ENCODE data around the gene ZNF646.

ZNF646 gene

DNA sequence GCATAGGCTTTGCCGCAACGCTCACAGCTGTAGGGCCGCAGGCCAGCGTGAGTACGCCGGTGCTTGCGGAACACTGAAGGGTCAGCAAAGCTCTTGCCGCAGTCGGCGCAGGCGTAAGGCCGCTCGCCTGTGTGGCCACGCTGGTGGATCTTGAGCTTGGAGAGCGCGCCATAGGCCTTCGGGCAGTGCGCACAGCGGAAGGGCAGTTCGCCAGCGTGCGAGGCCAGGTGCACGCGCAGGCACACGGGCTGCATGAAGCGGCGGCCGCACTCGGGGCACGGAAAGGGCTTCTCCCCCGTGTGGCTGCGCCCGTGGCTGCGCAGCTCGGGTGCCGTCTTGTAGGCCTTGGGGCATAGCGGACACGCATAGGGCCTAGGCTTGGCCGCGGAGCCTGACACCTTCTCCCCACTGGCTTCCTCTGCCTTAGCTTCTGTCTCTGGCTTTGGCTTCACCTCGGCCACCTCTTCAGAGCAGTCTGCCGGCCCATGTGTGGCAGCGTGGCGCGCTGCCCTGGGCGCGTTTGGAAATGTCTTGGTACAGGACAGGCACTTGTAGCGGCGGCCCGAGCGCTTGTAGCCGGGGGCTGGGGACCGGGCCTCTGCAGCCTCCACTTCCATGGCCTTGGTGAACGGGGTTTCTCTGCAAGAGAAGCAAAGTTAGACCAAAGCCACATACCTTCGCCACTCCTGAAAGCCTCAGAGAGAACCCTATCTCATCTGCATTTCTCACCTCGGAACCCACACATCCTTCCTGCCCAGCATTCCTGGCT lies 10.2 kb upstream of the ZNF646 start:
- no peak for DNase-seq (ENCODE audit: low spot score)

DNA sequence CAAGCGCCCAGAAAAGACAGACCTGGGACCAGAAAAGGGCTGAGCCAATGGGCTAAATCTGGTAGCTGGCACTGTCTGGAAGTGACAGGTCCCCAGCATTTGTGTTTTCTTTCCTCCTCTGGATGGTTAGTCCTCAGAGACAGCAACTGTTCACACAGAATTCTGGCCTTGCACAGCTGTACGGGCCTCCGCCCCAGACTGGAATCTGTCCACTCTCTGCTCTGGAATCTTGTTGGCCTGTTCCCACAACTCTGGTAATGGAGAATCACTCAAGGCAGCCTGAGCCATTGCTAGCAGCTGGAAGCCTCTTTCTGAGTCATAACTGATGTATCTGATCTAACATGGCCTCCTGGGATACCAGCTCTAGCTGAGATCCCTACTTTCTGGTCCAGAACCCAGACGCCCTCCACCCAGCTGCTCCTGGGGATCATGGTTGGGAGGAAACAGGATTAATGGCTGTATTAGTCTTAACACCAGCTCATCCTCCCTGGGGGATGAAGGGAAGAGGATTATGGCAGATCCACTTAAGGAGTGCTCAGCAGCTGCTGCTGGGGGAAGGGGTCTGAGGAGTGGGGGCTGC lies 9.2 kb upstream of the ZNF646 start:
- peak; percentile 37 for DNase-seq (ENCODE audit: low spot score)

DNA sequence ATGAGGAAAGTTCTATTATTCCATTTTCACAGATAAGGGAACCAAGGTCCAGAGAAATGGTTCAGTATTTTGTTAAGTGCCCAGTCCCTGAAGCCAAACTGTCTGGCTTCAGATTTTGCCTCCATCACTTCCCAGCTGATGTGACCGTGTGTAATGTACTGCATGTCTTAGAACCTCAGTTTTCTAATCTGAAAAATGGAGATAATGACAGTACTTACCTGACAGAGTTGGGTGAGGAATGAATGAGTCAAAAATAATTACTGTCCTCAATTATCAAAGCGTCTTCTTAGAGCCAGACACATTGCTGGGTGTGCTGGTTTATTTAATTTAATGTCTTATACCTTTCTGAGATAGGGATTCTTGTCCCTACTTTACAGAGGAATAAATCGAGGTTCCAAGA lies 6.9 kb upstream of the ZNF646 start:
- no peak for DNase-seq (ENCODE audit: low spot score)

DNA sequence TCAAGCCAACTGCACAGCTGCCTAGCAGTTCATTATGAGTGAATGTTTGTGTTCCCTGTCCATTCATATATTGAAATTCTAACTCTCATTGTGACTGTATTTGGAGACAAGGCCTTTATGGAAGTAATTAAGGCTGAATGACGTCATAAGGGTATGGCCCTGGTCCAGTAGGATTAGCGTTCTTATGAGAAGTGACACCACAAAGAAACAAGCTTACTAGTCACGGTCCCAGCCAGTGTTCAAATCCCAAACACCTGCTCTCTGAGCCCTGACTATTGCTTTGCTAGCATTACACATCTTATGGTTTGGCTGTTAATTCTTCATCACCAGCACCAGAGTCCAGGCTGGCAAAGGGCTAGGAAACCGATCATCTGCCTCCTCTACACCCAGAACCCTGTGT lies 2.4 kb upstream of the ZNF646 start:
- DNase-seq (ENCODE audit: low spot score): peak; percentile 89

DNA sequence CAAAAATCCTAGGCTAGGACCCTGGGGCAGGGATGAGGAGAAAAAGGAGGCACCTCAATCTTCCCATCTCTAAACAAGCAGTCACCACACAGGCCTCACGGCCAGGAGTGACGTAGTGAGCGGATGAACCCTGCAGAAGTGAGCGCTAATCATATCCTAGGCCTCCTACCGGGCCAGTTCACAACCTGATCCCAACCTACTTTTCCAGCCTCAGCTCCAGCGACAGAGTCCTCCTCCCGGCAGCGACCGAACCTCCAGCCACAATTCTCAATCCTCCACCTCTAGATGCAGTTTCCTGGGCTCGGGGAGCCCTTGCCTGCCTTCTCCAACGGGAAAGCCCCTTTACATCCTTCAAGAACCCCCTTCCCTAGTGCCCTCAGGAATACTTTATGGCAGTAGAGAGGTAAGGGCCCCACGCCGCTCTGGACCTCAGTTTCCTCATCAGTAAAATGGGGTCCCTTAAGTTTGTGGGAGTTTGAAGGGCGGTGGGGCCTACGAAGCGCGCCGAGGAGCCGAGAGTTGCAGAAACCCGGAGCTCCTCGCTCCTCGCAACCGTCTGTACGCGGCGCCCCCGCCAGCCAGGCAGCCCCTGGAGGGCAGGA lies 1.6 kb upstream of the ZNF646 start:
- DNase-seq (ENCODE audit: low spot score): peak; percentile 76

DNA sequence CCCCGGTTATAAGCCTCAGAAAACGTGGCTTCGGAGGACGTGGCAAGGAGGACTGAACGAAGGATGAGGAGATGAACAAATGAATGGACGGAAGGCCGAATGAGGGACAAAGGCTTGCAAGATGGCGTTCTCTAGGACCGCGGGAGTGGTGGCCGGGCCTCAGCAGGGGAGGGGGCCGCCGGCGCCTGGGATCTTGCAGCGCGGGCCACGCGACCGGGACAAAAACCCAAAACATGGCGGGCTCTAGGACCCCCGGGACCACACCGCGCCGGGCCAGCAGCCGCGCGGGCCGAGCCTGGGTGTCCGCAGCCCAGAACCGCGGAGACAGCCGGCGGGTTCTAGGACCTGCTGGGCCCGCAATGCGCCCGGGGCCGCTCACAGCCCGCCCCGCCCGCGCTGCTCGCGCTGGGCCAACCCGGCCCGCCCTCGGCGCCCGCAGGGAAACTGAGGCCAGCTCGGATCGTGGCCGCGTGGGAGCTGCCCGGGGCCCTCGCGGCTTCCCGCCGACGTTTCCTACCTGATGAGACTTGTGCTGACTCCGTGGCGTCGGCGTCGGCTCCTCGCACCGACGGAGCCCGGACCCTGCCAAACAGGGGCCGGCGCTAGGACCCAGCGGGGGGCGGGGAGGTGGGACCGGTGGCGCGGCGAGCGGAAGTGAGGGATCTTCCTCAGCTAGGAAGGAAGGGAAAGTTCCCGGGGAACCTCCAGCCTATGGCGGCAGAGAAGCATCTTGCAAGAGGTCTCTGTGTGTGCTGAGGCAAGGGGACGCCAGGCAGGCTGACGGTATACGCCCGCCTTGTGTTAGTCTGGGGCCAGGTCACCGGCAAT lies 866 bp upstream of the ZNF646 start:
- peak; percentile 89 for DNase-seq (ENCODE audit: low spot score)

DNA sequence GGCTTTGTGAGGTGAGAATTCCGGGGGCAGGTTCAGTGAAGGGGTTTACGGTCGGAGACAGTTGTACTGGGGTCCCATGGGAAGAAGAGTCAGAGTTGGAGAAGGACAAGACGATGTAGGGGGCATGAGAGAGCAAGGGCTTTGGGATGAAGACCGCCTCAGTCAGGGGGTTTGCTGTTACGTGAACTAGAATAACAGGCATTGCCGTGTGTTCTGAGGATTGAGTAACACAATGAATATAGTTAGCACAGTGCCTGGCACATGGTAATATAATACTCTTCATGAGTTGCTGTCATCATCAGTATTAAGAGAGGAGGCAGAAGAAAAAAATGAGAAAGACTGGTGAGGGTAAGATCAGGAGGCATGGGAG lies 577 bp downstream of the ZNF646 start:
- no peak for DNase-seq (ENCODE audit: low spot score)

DNA sequence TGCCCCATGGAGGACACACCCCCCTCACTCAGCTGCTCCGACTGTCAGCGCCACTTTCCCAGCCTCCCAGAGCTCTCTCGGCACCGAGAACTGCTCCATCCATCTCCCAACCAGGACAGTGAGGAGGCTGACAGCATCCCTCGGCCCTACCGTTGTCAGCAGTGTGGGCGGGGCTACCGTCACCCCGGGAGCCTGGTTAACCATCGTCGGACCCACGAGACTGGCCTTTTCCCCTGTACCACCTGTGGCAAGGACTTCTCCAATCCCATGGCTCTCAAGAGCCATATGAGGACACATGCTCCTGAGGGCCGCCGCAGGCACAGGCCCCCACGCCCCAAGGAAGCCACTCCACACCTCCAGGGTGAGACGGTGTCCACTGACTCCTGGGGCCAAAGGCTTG lies 2.1 kb downstream of the ZNF646 start:
- no peak for DNase-seq (ENCODE audit: low spot score)

DNA sequence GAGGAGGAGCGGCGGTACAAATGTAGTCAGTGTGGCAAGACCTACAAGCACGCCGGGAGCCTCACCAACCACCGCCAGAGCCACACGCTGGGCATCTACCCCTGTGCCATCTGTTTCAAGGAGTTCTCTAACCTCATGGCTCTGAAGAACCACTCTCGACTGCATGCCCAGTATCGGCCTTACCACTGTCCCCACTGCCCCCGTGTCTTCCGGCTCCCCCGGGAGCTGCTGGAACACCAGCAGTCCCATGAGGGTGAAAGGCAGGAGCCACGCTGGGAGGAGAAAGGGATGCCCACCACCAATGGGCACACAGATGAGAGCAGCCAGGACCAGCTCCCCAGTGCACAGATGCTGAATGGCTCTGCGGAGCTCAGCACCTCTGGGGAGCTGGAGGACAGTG lies 2.8 kb downstream of the ZNF646 start:
- no peak for DNase-seq (ENCODE audit: low spot score)

DNA sequence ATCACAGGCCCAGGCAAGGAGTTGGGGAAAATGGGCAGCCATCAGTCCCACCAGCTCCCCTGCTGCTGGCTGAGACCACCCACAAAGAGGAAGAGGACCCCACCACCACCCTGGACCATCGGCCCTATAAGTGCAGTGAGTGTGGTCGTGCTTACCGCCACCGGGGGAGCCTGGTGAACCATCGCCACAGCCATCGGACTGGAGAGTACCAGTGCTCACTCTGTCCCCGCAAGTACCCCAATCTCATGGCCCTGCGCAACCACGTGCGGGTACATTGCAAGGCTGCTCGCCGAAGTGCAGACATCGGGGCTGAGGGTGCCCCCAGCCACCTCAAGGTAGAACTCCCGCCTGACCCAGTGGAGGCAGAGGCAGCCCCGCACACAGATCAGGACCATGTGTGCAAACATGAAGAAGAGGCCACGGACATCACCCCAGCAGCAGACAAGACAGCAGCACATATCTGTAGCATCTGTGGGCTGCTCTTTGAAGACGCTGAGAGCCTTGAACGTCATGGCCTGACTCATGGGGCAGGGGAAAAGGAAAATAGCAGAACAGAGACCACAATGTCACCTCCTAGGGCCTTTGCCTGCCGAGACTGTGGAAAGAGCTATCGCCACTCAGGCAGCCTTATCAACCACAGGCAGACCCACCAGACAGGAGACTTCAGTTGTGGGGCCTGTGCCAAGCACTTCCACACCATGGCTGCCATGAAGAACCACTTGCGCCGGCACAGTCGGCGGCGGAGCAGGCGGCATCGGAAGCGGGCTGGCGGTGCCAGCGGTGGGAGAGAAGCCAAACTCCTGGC lies 3.6 kb downstream of the ZNF646 start:
- DNase-seq (ENCODE audit: low spot score): no peak

DNA sequence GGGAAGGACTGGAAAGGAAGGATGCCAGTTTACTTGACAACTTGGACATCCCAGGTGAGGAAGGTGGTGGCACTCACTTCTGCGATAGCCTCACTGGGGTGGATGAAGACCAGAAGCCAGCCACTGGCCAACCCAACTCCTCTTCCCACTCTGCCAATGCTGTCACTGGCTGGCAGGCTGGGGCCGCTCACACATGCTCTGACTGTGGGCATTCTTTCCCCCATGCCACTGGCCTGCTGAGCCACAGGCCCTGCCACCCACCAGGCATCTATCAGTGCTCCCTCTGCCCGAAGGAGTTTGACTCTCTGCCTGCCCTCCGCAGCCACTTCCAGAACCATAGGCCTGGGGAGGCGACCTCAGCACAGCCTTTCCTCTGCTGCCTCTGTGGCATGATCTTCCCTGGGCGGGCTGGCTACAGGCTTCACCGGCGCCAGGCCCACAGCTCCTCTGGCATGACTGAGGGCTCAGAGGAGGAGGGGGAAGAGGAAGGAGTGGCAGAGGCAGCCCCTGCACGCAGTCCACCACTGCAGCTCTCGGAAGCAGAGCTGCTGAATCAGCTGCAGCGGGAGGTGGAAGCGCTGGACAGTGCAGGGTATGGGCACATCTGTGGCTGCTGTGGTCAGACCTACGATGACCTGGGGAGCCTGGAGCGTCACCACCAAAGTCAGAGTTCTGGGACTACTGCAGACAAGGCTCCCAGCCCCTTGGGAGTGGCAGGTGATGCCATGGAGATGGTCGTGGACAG lies 4.5 kb downstream of the ZNF646 start:
- no peak for DNase-seq (ENCODE audit: low spot score)

DNA sequence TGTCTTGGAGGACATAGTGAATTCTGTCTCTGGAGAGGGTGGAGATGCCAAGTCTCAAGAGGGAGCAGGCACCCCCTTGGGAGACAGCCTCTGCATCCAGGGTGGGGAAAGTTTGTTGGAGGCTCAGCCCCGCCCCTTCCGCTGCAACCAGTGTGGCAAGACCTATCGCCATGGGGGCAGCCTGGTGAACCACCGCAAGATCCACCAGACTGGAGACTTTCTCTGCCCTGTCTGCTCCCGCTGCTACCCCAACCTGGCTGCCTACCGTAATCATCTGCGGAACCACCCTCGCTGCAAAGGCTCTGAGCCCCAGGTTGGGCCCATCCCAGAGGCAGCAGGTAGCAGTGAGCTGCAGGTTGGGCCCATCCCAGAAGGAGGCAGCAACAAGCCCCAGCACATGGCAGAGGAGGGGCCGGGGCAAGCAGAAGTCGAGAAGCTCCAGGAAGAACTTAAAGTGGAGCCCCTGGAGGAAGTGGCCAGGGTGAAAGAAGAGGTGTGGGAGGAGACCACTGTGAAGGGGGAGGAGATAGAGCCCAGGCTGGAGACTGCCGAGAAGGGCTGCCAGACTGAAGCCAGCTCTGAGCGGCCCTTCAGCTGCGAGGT lies 5.2 kb downstream of the ZNF646 start:
- no peak for DNase-seq (ENCODE audit: low spot score)

DNA sequence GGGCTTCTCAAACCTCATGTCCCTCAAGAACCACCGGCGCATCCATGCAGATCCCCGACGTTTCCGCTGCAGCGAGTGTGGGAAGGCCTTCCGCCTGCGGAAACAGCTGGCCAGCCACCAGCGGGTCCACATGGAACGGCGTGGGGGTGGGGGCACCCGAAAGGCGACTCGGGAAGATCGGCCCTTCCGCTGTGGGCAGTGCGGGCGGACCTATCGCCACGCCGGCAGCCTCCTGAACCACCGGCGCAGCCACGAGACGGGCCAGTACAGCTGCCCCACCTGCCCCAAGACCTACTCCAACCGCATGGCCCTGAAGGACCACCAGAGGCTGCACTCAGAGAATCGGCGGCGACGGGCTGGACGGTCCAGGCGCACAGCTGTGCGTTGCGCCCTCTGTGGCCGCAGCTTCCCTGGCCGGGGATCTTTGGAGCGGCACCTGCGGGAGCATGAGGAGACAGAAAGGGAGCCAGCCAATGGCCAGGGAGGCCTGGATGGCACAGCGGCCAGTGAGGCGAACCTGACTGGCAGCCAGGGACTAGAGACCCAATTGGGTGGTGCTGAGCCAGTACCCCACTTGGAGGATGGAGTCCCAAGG lies 5.9 kb downstream of the ZNF646 start:
- DNase-seq (ENCODE audit: low spot score): no peak

DNA sequence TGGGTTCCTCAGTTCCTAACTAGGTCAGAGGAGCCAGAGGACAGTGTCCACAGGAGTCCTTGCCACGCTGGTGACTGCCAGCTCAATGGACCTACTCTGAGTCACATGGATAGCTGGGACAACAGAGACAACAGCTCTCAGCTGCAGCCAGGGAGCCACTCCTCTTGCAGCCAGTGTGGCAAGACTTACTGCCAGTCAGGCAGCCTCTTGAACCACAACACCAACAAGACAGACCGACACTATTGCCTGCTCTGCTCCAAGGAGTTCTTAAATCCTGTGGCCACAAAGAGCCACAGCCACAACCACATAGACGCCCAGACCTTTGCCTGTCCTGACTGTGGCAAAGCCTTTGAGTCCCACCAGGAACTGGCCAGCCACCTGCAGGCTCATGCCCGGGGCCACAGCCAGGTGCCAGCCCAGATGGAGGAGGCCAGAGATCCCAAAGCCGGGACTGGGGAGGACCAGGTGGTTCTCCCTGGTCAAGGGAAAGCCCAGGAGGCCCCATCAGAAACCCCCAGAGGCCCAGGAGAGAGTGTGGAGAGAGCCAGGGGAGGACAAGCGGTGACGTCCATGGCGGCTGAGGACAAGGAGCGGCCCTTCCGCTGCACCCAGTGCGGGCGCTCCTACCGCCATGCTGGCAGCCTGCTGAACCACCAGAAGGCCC lies 6.7 kb downstream of the ZNF646 start:
- no peak for DNase-seq (ENCODE audit: low spot score)

DNA sequence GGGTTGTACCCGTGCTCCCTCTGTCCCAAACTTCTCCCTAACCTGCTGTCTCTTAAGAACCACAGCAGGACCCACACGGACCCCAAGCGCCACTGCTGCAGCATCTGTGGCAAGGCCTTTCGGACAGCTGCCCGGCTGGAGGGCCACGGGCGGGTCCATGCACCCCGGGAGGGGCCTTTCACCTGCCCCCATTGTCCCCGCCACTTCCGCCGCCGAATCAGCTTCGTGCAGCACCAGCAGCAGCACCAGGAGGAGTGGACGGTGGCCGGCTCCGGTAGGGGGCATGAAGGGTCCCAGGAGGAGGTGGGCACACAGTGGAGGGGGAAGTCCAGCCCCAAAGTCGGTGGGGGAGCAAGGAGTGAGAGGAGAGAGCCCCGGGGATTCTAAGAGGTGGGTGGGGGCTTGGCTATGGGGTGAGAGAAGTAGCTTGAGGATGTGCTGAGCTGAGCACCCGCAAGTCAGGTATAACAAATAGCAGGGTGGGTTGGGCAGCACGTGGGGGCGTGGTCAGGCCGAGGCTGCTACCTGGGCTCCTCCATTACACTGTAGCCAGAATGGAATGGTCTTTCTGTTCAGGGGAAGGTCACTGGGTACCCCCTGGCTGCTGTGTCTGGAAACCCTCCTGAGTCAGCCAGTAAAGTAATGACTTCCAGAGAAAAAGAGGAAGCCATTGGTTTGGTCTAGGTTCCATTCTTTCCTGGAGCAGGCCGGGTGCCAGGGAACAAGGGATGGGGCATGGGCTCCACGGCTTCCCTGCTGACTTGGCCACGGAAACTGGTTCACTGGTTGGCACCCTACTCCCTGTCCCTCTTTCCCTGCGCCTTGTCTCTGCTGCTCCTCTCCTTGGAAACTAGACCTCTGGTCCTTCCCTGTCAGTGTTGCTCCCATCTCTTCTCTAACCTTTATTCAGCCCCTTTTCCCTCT lies 7.5 kb downstream of the ZNF646 start:
- DNase-seq (ENCODE audit: low spot score): no peak

DNA sequence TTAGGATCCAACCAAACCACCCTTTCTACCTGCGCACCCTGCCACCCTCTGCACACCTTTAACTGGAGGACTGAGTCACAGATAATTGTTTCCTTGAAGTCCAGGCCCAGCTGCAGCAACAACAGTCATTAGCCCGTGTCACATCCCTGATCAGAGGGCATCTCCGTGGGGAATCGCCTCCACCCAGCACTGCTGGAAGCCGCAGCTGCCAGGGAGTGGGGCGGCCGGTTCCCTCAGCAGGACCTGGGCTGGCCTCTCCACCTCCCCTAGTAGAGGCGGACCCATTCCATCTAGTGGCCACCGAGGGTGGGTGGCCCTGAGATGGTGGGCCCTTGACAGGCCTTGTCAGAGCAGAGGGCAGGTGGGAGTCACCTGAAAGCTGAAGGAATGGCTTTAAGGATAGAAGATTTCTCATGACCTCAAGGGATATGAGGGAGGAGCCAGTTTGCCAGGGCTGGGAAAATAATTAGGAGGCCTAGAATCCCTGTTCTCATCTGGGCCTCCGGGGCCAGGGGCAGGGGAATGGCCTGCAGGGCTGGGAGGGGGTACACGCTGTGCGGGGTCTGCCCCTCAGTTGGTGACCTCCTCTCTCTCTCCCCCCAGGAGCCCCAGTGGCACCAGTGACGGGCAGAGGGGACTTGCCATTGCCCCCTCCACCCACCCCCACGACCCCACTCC lies 8.3 kb downstream of the ZNF646 start:
- DNase-seq (ENCODE audit: low spot score): no peak

DNA sequence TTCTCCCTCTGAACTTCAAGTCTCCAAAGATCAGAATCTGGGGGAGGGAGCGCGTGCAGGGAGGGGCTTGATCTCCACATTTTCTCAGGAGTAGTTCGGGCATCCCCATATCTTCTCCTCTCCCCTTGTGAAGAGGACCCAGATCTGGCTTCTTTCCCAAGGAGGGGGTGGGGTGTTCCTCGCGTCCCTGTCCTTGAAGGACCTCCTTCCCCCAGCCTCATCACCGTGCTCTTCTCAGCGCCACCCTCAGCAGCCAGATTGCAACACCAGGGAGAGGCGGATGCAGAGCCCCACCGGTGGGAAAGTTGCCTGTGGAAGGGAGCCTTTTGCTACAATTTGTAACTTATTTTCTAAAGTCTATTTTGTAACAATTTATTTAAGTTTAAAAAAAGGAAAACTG lies 8.9 kb downstream of the ZNF646 start:
- DNase-seq (ENCODE audit: low spot score): no peak

DNA sequence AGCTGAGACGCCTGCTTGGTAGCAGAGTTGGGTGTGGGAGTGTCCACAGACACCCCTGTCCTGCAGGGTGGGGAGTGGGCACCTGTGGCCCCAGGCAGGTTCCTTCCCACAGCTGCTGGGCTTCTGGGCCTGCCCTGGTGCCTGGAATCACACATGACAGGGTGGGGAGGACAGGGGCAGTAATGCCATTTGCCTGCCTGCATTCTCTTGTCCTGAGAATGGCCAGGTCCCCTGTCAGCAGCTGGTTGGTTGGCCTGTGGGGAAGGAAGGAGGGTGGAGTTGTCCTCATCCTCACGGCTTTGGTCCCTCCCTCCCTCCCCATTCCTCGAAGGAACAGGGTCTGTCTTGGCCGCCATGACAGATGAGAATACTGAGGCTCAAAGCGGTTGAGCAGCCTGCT lies 9.3 kb downstream of the ZNF646 start:
- DNase-seq (ENCODE audit: low spot score): no peak

Measured in RKO (cell line).